IMR-90 (cell line): ENCODE data around the gene PRLR. TPM values are rescaled to one million over a fixed set of nuclear protein-coding genes. Genes with fewer than 3 reads are reported as not detected.

Experiments
- ATAC-seq: fragments of 200-7000 bp; cut with Tn5 transposase; 2 replicates; pipeline ENCODE4 v1.9.1; 2020; ENCODE audit warnings: low read depth, mild to moderate bottlenecking, moderate library complexity
- BruUV-seq: library from RNA; stranded (reverse); fragments of 400-500 nt; replicated peaks from 2 replicates; lab custom pipeline; 2021; lab: Mats Ljungman, UMichigan
- CTCF ChIA-PET: fragments of 300-600 bp; formaldehyde crosslinking; extraction: SDS; loops from one replicate; lab custom pipeline; 2021; ENCODE audit warnings: antibody characterized with exemption; lab: Yijun Ruan, JAX
- POLR2A ChIA-PET: fragments of 300-600 bp; sonication (Branson Sonifier 250); formaldehyde crosslinking; loops from one replicate; lab custom pipeline; 2022; ENCODE audit warnings: antibody characterized with exemption; ENCODE audit not compliant: unreplicated experiment; lab: Charles Lee
- DNase-seq: peaks from one replicate; pipeline ENCODE4 v3.0.0; 2013
- H2AFZ ChIP-seq: replicated peaks from 2 replicates; pipeline ENCODE3; 2013; ENCODE audit warnings: low read length, mild to moderate bottlenecking; ENCODE audit not compliant: poor library complexity
- H2AK5ac ChIP-seq: 2 replicates; pipeline ENCODE4 v1.6.1; 2013; ENCODE audit warnings: low read depth, low read length, inconsistent platforms
- H2AK9ac ChIP-seq: replicated peaks from 2 replicates; pipeline ENCODE3; 2013; ENCODE audit warnings: mild to moderate bottlenecking, low read depth, low read length, moderate library complexity; ENCODE audit not compliant: poor library complexity
- H2BK120ac ChIP-seq: 2 replicates; pipeline ENCODE4 v1.6.1; 2013; ENCODE audit warnings: low read depth, low read length, inconsistent platforms
- H2BK15ac ChIP-seq: 3 replicates; pipeline ENCODE4 v1.6.1; 2013; ENCODE audit warnings: low read depth, low read length, inconsistent platforms
- H2BK20ac ChIP-seq: 2 replicates; pipeline ENCODE4 v1.6.1; 2013; ENCODE audit warnings: low read depth, mild to moderate bottlenecking, inconsistent platforms, low read length, moderate library complexity
- H2BK5ac ChIP-seq: 2 replicates; pipeline ENCODE4 v1.6.1; 2013; ENCODE audit warnings: mild to moderate bottlenecking, low read depth, low read length, inconsistent platforms; ENCODE audit not compliant: poor library complexity, severe bottlenecking
- H3K14ac ChIP-seq: replicated peaks from 2 replicates; pipeline ENCODE4 v1.6.1; 2013; ENCODE audit warnings: low read depth, low read length, inconsistent platforms
- H3K18ac ChIP-seq: 2 replicates; pipeline ENCODE4 v1.6.1; 2013; ENCODE audit warnings: low read depth, low read length, control low read depth
- H3K23ac ChIP-seq: 2 replicates; pipeline ENCODE4 v1.6.1; 2013; ENCODE audit warnings: low read depth, low read length, inconsistent platforms
- H3K27ac ChIP-seq: 2 replicates; pipeline ENCODE4 v1.5.1; 2013; ENCODE audit warnings: mild to moderate bottlenecking, control low read depth, low read length; ENCODE audit not compliant: insufficient read depth
- H3K27me3 ChIP-seq: 2 replicates; pipeline ENCODE4 v1.6.1; 2013; ENCODE audit warnings: low read length; ENCODE audit not compliant: control insufficient read depth, insufficient read depth
- H3K36me3 ChIP-seq: 2 replicates; pipeline ENCODE4 v1.6.1; 2013; ENCODE audit warnings: low read length, mixed read lengths; ENCODE audit not compliant: control insufficient read depth, insufficient read depth
- H3K4ac ChIP-seq: 2 replicates; pipeline ENCODE4 v1.6.1; 2013; ENCODE audit warnings: low read depth, low read length, inconsistent platforms
- H3K4me1 ChIP-seq: 2 replicates; pipeline ENCODE4 v1.6.1; 2013; ENCODE audit warnings: low read length, mixed read lengths; ENCODE audit not compliant: control insufficient read depth, insufficient read depth
- H3K4me2 ChIP-seq: 2 replicates; pipeline ENCODE4 v1.6.1; 2013; ENCODE audit warnings: low read depth, mild to moderate bottlenecking, control low read depth, low read length, moderate library complexity
- H3K4me3 ChIP-seq: 2 replicates; pipeline ENCODE4 v1.5.1; 2013; ENCODE audit warnings: low read depth, mild to moderate bottlenecking, control low read depth, low read length, moderate library complexity; ENCODE audit not compliant: insufficient read depth
- H3K56ac ChIP-seq: 2 replicates; pipeline ENCODE4 v1.6.1; 2013; ENCODE audit warnings: low read length, inconsistent platforms; ENCODE audit not compliant: insufficient read depth; ENCODE audit errors: extremely low read depth
- H3K79me1 ChIP-seq, 2 experiments: 2 replicates each; pipeline ENCODE4 v1.6.1; 2013; ENCODE audit warnings: low read length in 2 of 2, inconsistent platforms in 1 of 2, low read depth in 1 of 2
- H3K9ac ChIP-seq: 2 replicates; pipeline ENCODE4 v1.6.1; 2013; ENCODE audit warnings: low read depth, low read length, control low read depth
- H3K9me1 ChIP-seq: 2 replicates; pipeline ENCODE4 v1.6.1; 2013; ENCODE audit warnings: low read length, inconsistent platforms; ENCODE audit not compliant: insufficient read depth
- H3K9me3 ChIP-seq: 2 replicates; pipeline ENCODE4 v1.6.1; 2013; ENCODE audit warnings: low read length; ENCODE audit not compliant: control insufficient read depth, insufficient read depth
- H4K20me1 ChIP-seq: 2 replicates; pipeline ENCODE4 v1.6.1; 2013; ENCODE audit warnings: low read length, inconsistent platforms; ENCODE audit not compliant: insufficient read depth
- H4K5ac ChIP-seq: 2 replicates; pipeline ENCODE4 v1.6.1; 2013; ENCODE audit warnings: mild to moderate bottlenecking, low read depth, low read length, control low read depth
- H4K8ac ChIP-seq, 2 experiments: 2 replicates each; pipeline ENCODE4 v1.6.1; 2013; ENCODE audit warnings: low read depth in 2 of 2, low read length in 2 of 2, control low read depth in 1 of 2, inconsistent platforms in 1 of 2
- H4K91ac ChIP-seq: 2 replicates; pipeline ENCODE4 v1.6.1; 2013; ENCODE audit warnings: low read depth, low read length, inconsistent platforms; ENCODE audit not compliant: insufficient read depth
- CEBPB ChIP-seq: IDR thresholded peaks from 2 replicates; pipeline ENCODE4 v1.6.1; 2012; ENCODE audit warnings: low read depth, low read length, improper control_type of control experiment
- CHD1 ChIP-seq: IDR thresholded peaks from 2 replicates; pipeline ENCODE4 v1.6.1; 2012; ENCODE audit warnings: low read depth, low read length, improper control_type of control experiment
- FOS ChIP-seq: fragments of 150-350 bp; IDR thresholded peaks from 2 replicates; pipeline ENCODE4 v1.6.1; 2016; ENCODE audit warnings: low read depth, low read length
- MAFK ChIP-seq: IDR thresholded peaks from 2 replicates; pipeline ENCODE4 v1.6.1; 2012; ENCODE audit warnings: low read depth, low read length, improper control_type of control experiment
- MXI1 ChIP-seq: IDR thresholded peaks from 2 replicates; pipeline ENCODE4 v1.6.1; 2012; ENCODE audit warnings: low read depth, mild to moderate bottlenecking, low read length, moderate library complexity, borderline replicate concordance
- POLR2A ChIP-seq: IDR thresholded peaks from 2 replicates; pipeline ENCODE4 v1.6.1; 2012; ENCODE audit warnings: mild to moderate bottlenecking, low read depth, low read length
- RCOR1 ChIP-seq: IDR thresholded peaks from 2 replicates; pipeline ENCODE4 v1.6.1; 2012; ENCODE audit warnings: mild to moderate bottlenecking, low read length, improper control_type of control experiment; ENCODE audit not compliant: insufficient replicate concordance
- SMC3 ChIP-seq: fragments of 150-350 bp; IDR thresholded peaks from 2 replicates; pipeline ENCODE4 v1.6.1; 2016; ENCODE audit warnings: low read depth, mild to moderate bottlenecking, antibody characterized with exemption, low read length, moderate library complexity
- WGBS, 2 experiments: methylation state at CpG; one replicate each; pipeline versions ENCODE4 v1.1.5 to v1.1.7; 2013; ENCODE audit warnings: missing lambda C conversion rate in 2 of 2; ENCODE audit not compliant: insufficient read length in 1 of 2; ENCODE audit errors: extremely low coverage in 2 of 2; 5-methylcytosine and 5-hydroxymethylcytosine counted together
- dilution Hi-C: fragments of 300-500 bp; cut with HindIII; formaldehyde crosslinking; loops from one replicate; pipeline ENCODE4 v1.14.3; 2018; ENCODE audit warnings: low sequenced_read_pairs; ENCODE audit not compliant: unreplicated experiment
- in situ Hi-C: fragments of 300-500 bp; cut with MboI; formaldehyde crosslinking; loops from 3 replicates; pipeline ENCODE4 v1.14.3; 2019; ENCODE audit warnings: low sequenced_read_pairs, inconsistent platforms, mixed read lengths
- intact Hi-C: fragments of 100-400 bp; cut with micrococcal nuclease; formaldehyde crosslinking; loops from 2 replicates; pipeline ENCODE4 v1.10.0; 2022
- polyA plus RNA-seq, 3 experiments: library from polyadenylated mRNA; depleted of rRNA; stranded (reverse); fragments of >200 nt; gene quantifications; 2 replicates each; pipeline ENCODE4 v1.2.3, GENCODE V29; 2012; ENCODE audit warnings: low replicate concordance in 1 of 3
- total RNA-seq: library from RNA; depleted of rRNA; stranded (reverse); fragments of >200 nt; gene quantifications from 2 replicates; pipeline ENCODE4 v1.2.3, GENCODE V29; 2012
- TF ChIP-seq, protein P1 (sequence below): fragments of 150-350 bp; IDR thresholded peaks from 2 replicates; pipeline ENCODE4 v1.6.1; 2017; ENCODE audit warnings: mild to moderate bottlenecking, antibody characterized with exemption, low read length, low read depth
- TF ChIP-seq, protein P2 (sequence below): conservative IDR thresholded peaks from 2 replicates; pipeline ENCODE4 v1.5.1; 2012; ENCODE audit warnings: mild to moderate bottlenecking, low read depth, low read length, improper control_type of control experiment
- TF ChIP-seq, protein P3 (sequence below): fragments of 150-350 bp; IDR thresholded peaks from 2 replicates; pipeline ENCODE4 v1.6.1; 2016; ENCODE audit warnings: low read depth, mild to moderate bottlenecking, low read length, moderate library complexity, borderline replicate concordance

The PRLR gene
- total and polyA plus RNA-seq, 2 of the 4 experiments (the other 2 are of a cell fraction): 0.24 to 0.54 TPM

DNA sequence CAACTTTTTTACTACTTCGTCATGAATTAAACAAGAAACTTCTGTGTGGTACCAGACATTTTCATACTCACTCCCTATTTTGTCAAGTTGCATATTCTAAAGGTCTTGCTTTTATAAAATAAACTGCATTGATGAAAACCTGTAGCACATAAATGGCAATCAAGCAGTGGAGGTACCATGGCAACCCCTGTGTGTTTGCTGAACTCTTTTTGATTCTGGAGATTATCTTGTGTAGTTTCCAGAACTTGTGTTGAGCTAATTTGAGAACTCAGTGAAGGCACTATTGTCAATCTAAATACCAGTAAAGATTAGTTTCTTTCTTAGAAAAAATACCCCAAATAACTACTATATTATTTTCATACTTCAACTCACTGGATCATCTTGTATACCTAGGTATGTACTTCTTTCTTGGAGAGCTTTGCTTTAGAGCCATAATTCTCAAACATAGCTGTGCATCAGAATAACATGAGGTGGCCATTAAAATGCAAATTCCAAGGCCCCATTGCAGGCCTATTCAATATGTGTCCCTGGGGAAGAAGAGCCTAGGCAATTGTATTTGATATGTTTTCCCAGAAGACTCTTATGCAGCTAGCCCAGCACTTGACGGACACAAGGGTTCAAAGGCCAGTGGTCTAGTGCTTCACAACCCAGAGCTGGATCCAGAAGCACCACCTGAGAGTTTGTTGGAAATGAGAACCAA lies 9.8 kb upstream of the PRLR start:
- Histone ChIP-seq H2BK5ac (no peak overlapping the region), H3K4me2 (no peak overlapping the region)
- intact Hi-C loops: no loop called here

More for the DNA sequence above, 9.8 kb upstream of the PRLR start:
- Histone ChIP-seq H3K14ac (no peak overlapping the region), H2AFZ (no peak overlapping the region), H3K9me3 (no peaks in the 10 kb centered on the region), H2BK15ac (no peak overlapping the region), H3K9ac (no peak overlapping the region), H4K5ac (no peak overlapping the region), H2AK5ac (no peak overlapping the region), H3K27me3 (no peaks in the 10 kb centered on the region), H3K4ac (no peak overlapping the region), H3K56ac (no peak overlapping the region), H3K79me1 (no peaks in the 10 kb centered on the region), H2AK9ac (no peak overlapping the region), H4K91ac (no peak overlapping the region), H4K8ac (no peak overlapping the region), H2BK20ac (no peak overlapping the region), H3K18ac (no peak overlapping the region), H3K23ac (no peak overlapping the region), H4K20me1 (no peaks in the 10 kb centered on the region), H3K27ac (no peak overlapping the region), H3K36me3 (no peaks in the 10 kb centered on the region), H3K4me1 (no peaks in the 10 kb centered on the region), H3K9me1 (no peaks in the 10 kb centered on the region), H3K4me3 (no peak overlapping the region), H2BK120ac (no peak overlapping the region)
- TF ChIP-seq MXI1 (no peak), POLR2A (no peak), SMC3 (no peak), CHD1 (no peak), CEBPB (no peak), FOS (no peak), RCOR1 (no peak), MAFK (no peak)
- TF ChIP-seq, protein P1, sequence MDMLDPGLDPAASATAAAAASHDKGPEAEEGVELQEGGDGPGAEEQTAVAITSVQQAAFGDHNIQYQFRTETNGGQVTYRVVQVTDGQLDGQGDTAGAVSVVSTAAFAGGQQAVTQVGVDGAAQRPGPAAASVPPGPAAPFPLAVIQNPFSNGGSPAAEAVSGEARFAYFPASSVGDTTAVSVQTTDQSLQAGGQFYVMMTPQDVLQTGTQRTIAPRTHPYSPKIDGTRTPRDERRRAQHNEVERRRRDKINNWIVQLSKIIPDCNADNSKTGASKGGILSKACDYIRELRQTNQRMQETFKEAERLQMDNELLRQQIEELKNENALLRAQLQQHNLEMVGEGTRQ: no peak
- TF ChIP-seq, protein P2, sequence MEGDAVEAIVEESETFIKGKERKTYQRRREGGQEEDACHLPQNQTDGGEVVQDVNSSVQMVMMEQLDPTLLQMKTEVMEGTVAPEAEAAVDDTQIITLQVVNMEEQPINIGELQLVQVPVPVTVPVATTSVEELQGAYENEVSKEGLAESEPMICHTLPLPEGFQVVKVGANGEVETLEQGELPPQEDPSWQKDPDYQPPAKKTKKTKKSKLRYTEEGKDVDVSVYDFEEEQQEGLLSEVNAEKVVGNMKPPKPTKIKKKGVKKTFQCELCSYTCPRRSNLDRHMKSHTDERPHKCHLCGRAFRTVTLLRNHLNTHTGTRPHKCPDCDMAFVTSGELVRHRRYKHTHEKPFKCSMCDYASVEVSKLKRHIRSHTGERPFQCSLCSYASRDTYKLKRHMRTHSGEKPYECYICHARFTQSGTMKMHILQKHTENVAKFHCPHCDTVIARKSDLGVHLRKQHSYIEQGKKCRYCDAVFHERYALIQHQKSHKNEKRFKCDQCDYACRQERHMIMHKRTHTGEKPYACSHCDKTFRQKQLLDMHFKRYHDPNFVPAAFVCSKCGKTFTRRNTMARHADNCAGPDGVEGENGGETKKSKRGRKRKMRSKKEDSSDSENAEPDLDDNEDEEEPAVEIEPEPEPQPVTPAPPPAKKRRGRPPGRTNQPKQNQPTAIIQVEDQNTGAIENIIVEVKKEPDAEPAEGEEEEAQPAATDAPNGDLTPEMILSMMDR: no peak
- TF ChIP-seq, protein P3, sequence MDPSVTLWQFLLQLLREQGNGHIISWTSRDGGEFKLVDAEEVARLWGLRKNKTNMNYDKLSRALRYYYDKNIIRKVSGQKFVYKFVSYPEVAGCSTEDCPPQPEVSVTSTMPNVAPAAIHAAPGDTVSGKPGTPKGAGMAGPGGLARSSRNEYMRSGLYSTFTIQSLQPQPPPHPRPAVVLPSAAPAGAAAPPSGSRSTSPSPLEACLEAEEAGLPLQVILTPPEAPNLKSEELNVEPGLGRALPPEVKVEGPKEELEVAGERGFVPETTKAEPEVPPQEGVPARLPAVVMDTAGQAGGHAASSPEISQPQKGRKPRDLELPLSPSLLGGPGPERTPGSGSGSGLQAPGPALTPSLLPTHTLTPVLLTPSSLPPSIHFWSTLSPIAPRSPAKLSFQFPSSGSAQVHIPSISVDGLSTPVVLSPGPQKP: no peak
- ATAC-seq (no peak), DNase-seq (no peak)
- CTCF ChIA-PET: no interaction called here
- POLR2A ChIA-PET: no interaction called here
- no CpG with 5 or more reads among the region's 2 CpGs for WGBS, 2 experiments
- dilution Hi-C loops (no loop called here), in situ Hi-C loops (no loop called here)
- BruUV-seq: no TSS peak
